Right renal pelvis (tissue), 4 donors: ENCODE measurements around the gene ERO1B. TPM values are rescaled to one million over a fixed set of nuclear protein-coding genes. Genes with fewer than 3 reads are reported as not detected.
A peak's percentile ranks its signal among the peaks of the same experiment; 100 is the strongest.
"Not testable (repeated sequence)": the region's sequence is repeated elsewhere in the genome, so short reads cannot be mapped to it uniquely, and the experiment has no call there.

ENCODE experiments used
- DNase-seq, 4 donors: peaks; one replicate each; pipeline ENCODE4 v3.0.0-alpha.2; 2013; ENCODE audit warnings: low read depth in 4 of 4, low spot score in 3 of 4, missing footprints in 1 of 4
- polyA plus RNA-seq, 4 donors: library from polyadenylated mRNA; unstranded; fragments of 120-200 nt; gene quantifications; one replicate each; pipeline ENCODE4 v1.2.1, GENCODE V29; 2013; ENCODE audit not compliant: insufficient read length in 4 of 4

ERO1B gene
- 10 to 100 TPM; 11.3 to 16.7 (median 13.7) TPM for polyA plus RNA-seq

- DNase-seq, result peak; percentile 90 to 97 (median 94)
Measured at GRCh38 chr1:236281654-236282424, at the start of gene ERO1B. Gene ERO1B (minus strand): TSS chr1:236281958. CDS start chr1:236281783, 175 bp downstream.

- not testable (repeated sequence) for DNase-seq
Measured at GRCh38 chr1:236331412-236331811, 49.7 kb upstream of the ERO1B start.

GRCh38 chr1:236326432-236326831 is 44.7 kb upstream of the ERO1B start:
- no peak for DNase-seq

GRCh38 chr1:236325567-236325966 is 43.8 kb upstream of the ERO1B start:
- DNase-seq, result no peak

- no peak for DNase-seq
Measured at GRCh38 chr1:236323819-236324411, 42.2 kb upstream of the ERO1B start.

- DNase-seq, result no peak
Measured at GRCh38 chr1:236322566-236323409, 41.0 kb upstream of the ERO1B start.

GRCh38 chr1:236321101-236321500 is 39.3 kb upstream of the ERO1B start:
- no peak for DNase-seq

GRCh38 chr1:236320671-236321070 is 38.9 kb upstream of the ERO1B start:
- no peak for DNase-seq

GRCh38 chr1:236320214-236320613 is 38.5 kb upstream of the ERO1B start:
- DNase-seq, result no peak

- DNase-seq, result no peak
Measured at GRCh38 chr1:236316437-236316836, 34.7 kb upstream of the ERO1B start.

- DNase-seq, result no peak
Measured at GRCh38 chr1:236315518-236315917, 33.8 kb upstream of the ERO1B start.

GRCh38 chr1:236315092-236315491 is 33.3 kb upstream of the ERO1B start:
- DNase-seq, result no peak

- DNase-seq, result not testable (repeated sequence)
Measured at GRCh38 chr1:236314050-236314449, 32.3 kb upstream of the ERO1B start.

GRCh38 chr1:236313427-236313826 is 31.7 kb upstream of the ERO1B start:
- no peak for DNase-seq

GRCh38 chr1:236311040-236311439 is 29.3 kb upstream of the ERO1B start:
- no peak for DNase-seq

- DNase-seq, result no peak
Measured at GRCh38 chr1:236308827-236309226, 27.1 kb upstream of the ERO1B start.

GRCh38 chr1:236307435-236307834 is 25.7 kb upstream of the ERO1B start:
- no peak for DNase-seq

GRCh38 chr1:236304682-236305081 is 22.9 kb upstream of the ERO1B start:
- DNase-seq, result no peak

- no peak for DNase-seq
Measured at GRCh38 chr1:236303675-236304074, 21.9 kb upstream of the ERO1B start.

GRCh38 chr1:236302941-236303340 is 21.2 kb upstream of the ERO1B start:
- no peak for DNase-seq

- no peak for DNase-seq
Measured at GRCh38 chr1:236301958-236302335, 20.2 kb upstream of the ERO1B start.
